IMR-90 (cell line): Measurements from ENCODE around the gene MDFI. TPM values are rescaled to one million over a fixed set of nuclear protein-coding genes. Genes with fewer than 3 reads are reported as not detected.

ENCODE experiments used
- ATAC-seq: fragments of 200-7000 bp; cut with Tn5 transposase; 2 replicates; pipeline ENCODE4 v1.9.1; 2020; ENCODE audit warnings: low read depth, mild to moderate bottlenecking, moderate library complexity
- BruUV-seq: library from RNA; stranded (reverse); fragments of 400-500 nt; replicated peaks from 2 replicates; lab custom pipeline; 2021; lab: Mats Ljungman, UMichigan
- CTCF ChIA-PET: fragments of 300-600 bp; formaldehyde crosslinking; extraction: SDS; loops from one replicate; lab custom pipeline; 2021; ENCODE audit warnings: antibody characterized with exemption; lab: Yijun Ruan, JAX
- POLR2A ChIA-PET: fragments of 300-600 bp; sonication (Branson Sonifier 250); formaldehyde crosslinking; loops from one replicate; lab custom pipeline; 2022; ENCODE audit warnings: antibody characterized with exemption; ENCODE audit not compliant: unreplicated experiment; lab: Charles Lee
- DNase-seq: peaks from one replicate; pipeline ENCODE4 v3.0.0; 2013
- H2AFZ ChIP-seq: replicated peaks from 2 replicates; pipeline ENCODE3; 2013; ENCODE audit warnings: low read length, mild to moderate bottlenecking; ENCODE audit not compliant: poor library complexity
- H2AK5ac ChIP-seq: 2 replicates; pipeline ENCODE4 v1.6.1; 2013; ENCODE audit warnings: low read depth, low read length, inconsistent platforms
- H2AK9ac ChIP-seq: replicated peaks from 2 replicates; pipeline ENCODE3; 2013; ENCODE audit warnings: mild to moderate bottlenecking, low read depth, low read length, moderate library complexity; ENCODE audit not compliant: poor library complexity
- H2BK120ac ChIP-seq: 2 replicates; pipeline ENCODE4 v1.6.1; 2013; ENCODE audit warnings: low read depth, low read length, inconsistent platforms
- H2BK15ac ChIP-seq: 3 replicates; pipeline ENCODE4 v1.6.1; 2013; ENCODE audit warnings: low read depth, low read length, inconsistent platforms
- H2BK20ac ChIP-seq: 2 replicates; pipeline ENCODE4 v1.6.1; 2013; ENCODE audit warnings: low read depth, mild to moderate bottlenecking, inconsistent platforms, low read length, moderate library complexity
- H2BK5ac ChIP-seq: 2 replicates; pipeline ENCODE4 v1.6.1; 2013; ENCODE audit warnings: mild to moderate bottlenecking, low read depth, low read length, inconsistent platforms; ENCODE audit not compliant: poor library complexity, severe bottlenecking
- H3K14ac ChIP-seq: replicated peaks from 2 replicates; pipeline ENCODE4 v1.6.1; 2013; ENCODE audit warnings: low read depth, low read length, inconsistent platforms
- H3K18ac ChIP-seq: 2 replicates; pipeline ENCODE4 v1.6.1; 2013; ENCODE audit warnings: low read depth, low read length, control low read depth
- H3K23ac ChIP-seq: 2 replicates; pipeline ENCODE4 v1.6.1; 2013; ENCODE audit warnings: low read depth, low read length, inconsistent platforms
- H3K27ac ChIP-seq: 2 replicates; pipeline ENCODE4 v1.5.1; 2013; ENCODE audit warnings: mild to moderate bottlenecking, control low read depth, low read length; ENCODE audit not compliant: insufficient read depth
- H3K27me3 ChIP-seq: 2 replicates; pipeline ENCODE4 v1.6.1; 2013; ENCODE audit warnings: low read length; ENCODE audit not compliant: control insufficient read depth, insufficient read depth
- H3K36me3 ChIP-seq: 2 replicates; pipeline ENCODE4 v1.6.1; 2013; ENCODE audit warnings: low read length, mixed read lengths; ENCODE audit not compliant: control insufficient read depth, insufficient read depth
- H3K4ac ChIP-seq: 2 replicates; pipeline ENCODE4 v1.6.1; 2013; ENCODE audit warnings: low read depth, low read length, inconsistent platforms
- H3K4me1 ChIP-seq: 2 replicates; pipeline ENCODE4 v1.6.1; 2013; ENCODE audit warnings: low read length, mixed read lengths; ENCODE audit not compliant: control insufficient read depth, insufficient read depth
- H3K4me2 ChIP-seq: 2 replicates; pipeline ENCODE4 v1.6.1; 2013; ENCODE audit warnings: low read depth, mild to moderate bottlenecking, control low read depth, low read length, moderate library complexity
- H3K4me3 ChIP-seq: 2 replicates; pipeline ENCODE4 v1.5.1; 2013; ENCODE audit warnings: low read depth, mild to moderate bottlenecking, control low read depth, low read length, moderate library complexity; ENCODE audit not compliant: insufficient read depth
- H3K56ac ChIP-seq: 2 replicates; pipeline ENCODE4 v1.6.1; 2013; ENCODE audit warnings: low read length, inconsistent platforms; ENCODE audit not compliant: insufficient read depth; ENCODE audit errors: extremely low read depth
- H3K79me1 ChIP-seq, 2 experiments: 2 replicates each; pipeline ENCODE4 v1.6.1; 2013; ENCODE audit warnings: low read length in 2 of 2, inconsistent platforms in 1 of 2, low read depth in 1 of 2
- H3K9ac ChIP-seq: 2 replicates; pipeline ENCODE4 v1.6.1; 2013; ENCODE audit warnings: low read depth, low read length, control low read depth
- H3K9me1 ChIP-seq: 2 replicates; pipeline ENCODE4 v1.6.1; 2013; ENCODE audit warnings: low read length, inconsistent platforms; ENCODE audit not compliant: insufficient read depth
- H3K9me3 ChIP-seq: 2 replicates; pipeline ENCODE4 v1.6.1; 2013; ENCODE audit warnings: low read length; ENCODE audit not compliant: control insufficient read depth, insufficient read depth
- H4K20me1 ChIP-seq: 2 replicates; pipeline ENCODE4 v1.6.1; 2013; ENCODE audit warnings: low read length, inconsistent platforms; ENCODE audit not compliant: insufficient read depth
- H4K5ac ChIP-seq: 2 replicates; pipeline ENCODE4 v1.6.1; 2013; ENCODE audit warnings: mild to moderate bottlenecking, low read depth, low read length, control low read depth
- H4K8ac ChIP-seq, 2 experiments: 2 replicates each; pipeline ENCODE4 v1.6.1; 2013; ENCODE audit warnings: low read depth in 2 of 2, low read length in 2 of 2, control low read depth in 1 of 2, inconsistent platforms in 1 of 2
- H4K91ac ChIP-seq: 2 replicates; pipeline ENCODE4 v1.6.1; 2013; ENCODE audit warnings: low read depth, low read length, inconsistent platforms; ENCODE audit not compliant: insufficient read depth
- BHLHE40 ChIP-seq: fragments of 150-350 bp; IDR thresholded peaks from 2 replicates; pipeline ENCODE4 v1.6.1; 2016; ENCODE audit warnings: mild to moderate bottlenecking, low read depth, low read length
- CEBPB ChIP-seq: IDR thresholded peaks from 2 replicates; pipeline ENCODE4 v1.6.1; 2012; ENCODE audit warnings: low read depth, low read length, improper control_type of control experiment
- CHD1 ChIP-seq: IDR thresholded peaks from 2 replicates; pipeline ENCODE4 v1.6.1; 2012; ENCODE audit warnings: low read depth, low read length, improper control_type of control experiment
- CTCF ChIP-seq: conservative IDR thresholded peaks from 2 replicates; pipeline ENCODE4 v1.5.1; 2012; ENCODE audit warnings: mild to moderate bottlenecking, low read depth, low read length, improper control_type of control experiment
- ELK1 ChIP-seq: fragments of 150-350 bp; IDR thresholded peaks from 2 replicates; pipeline ENCODE4 v1.6.1; 2016; ENCODE audit warnings: low read depth, mild to moderate bottlenecking, low read length, moderate library complexity, borderline replicate concordance
- FOS ChIP-seq: fragments of 150-350 bp; IDR thresholded peaks from 2 replicates; pipeline ENCODE4 v1.6.1; 2016; ENCODE audit warnings: low read depth, low read length
- MAFK ChIP-seq: IDR thresholded peaks from 2 replicates; pipeline ENCODE4 v1.6.1; 2012; ENCODE audit warnings: low read depth, low read length, improper control_type of control experiment
- MAZ ChIP-seq: IDR thresholded peaks from 2 replicates; pipeline ENCODE4 v1.6.1; 2012; ENCODE audit warnings: low read depth, mild to moderate bottlenecking, low read length, improper control_type of control experiment, moderate library complexity, borderline replicate concordance
- MXI1 ChIP-seq: IDR thresholded peaks from 2 replicates; pipeline ENCODE4 v1.6.1; 2012; ENCODE audit warnings: low read depth, mild to moderate bottlenecking, low read length, moderate library complexity, borderline replicate concordance
- NFE2L2 ChIP-seq: fragments of 150-350 bp; IDR thresholded peaks from 2 replicates; pipeline ENCODE4 v1.6.1; 2016; ENCODE audit warnings: low read depth, mild to moderate bottlenecking, low read length
- POLR2A ChIP-seq: IDR thresholded peaks from 2 replicates; pipeline ENCODE4 v1.6.1; 2012; ENCODE audit warnings: mild to moderate bottlenecking, low read depth, low read length
- RAD21 ChIP-seq: IDR thresholded peaks from 2 replicates; pipeline ENCODE4 v1.6.1; 2012; ENCODE audit warnings: low read length, improper control_type of control experiment
- RCOR1 ChIP-seq: IDR thresholded peaks from 2 replicates; pipeline ENCODE4 v1.6.1; 2012; ENCODE audit warnings: mild to moderate bottlenecking, low read length, improper control_type of control experiment; ENCODE audit not compliant: insufficient replicate concordance
- RFX5 ChIP-seq: IDR thresholded peaks from 2 replicates; pipeline ENCODE4 v1.8.0; 2012; ENCODE audit warnings: low read depth, mild to moderate bottlenecking, low read length, moderate library complexity
- SMC3 ChIP-seq: fragments of 150-350 bp; IDR thresholded peaks from 2 replicates; pipeline ENCODE4 v1.6.1; 2016; ENCODE audit warnings: low read depth, mild to moderate bottlenecking, antibody characterized with exemption, low read length, moderate library complexity
- USF2 ChIP-seq: fragments of 150-350 bp; IDR thresholded peaks from 2 replicates; pipeline ENCODE4 v1.6.1; 2017; ENCODE audit warnings: mild to moderate bottlenecking, antibody characterized with exemption, low read length, low read depth
- WGBS, 2 experiments: methylation state at CpG; one replicate each; pipeline versions ENCODE4 v1.1.5 to v1.1.7; 2013; ENCODE audit warnings: missing lambda C conversion rate in 2 of 2; ENCODE audit not compliant: insufficient read length in 1 of 2; ENCODE audit errors: extremely low coverage in 2 of 2; 5-methylcytosine and 5-hydroxymethylcytosine counted together
- dilution Hi-C: fragments of 300-500 bp; cut with HindIII; formaldehyde crosslinking; loops from one replicate; pipeline ENCODE4 v1.14.3; 2018; ENCODE audit warnings: low sequenced_read_pairs; ENCODE audit not compliant: unreplicated experiment
- in situ Hi-C: fragments of 300-500 bp; cut with MboI; formaldehyde crosslinking; loops from 3 replicates; pipeline ENCODE4 v1.14.3; 2019; ENCODE audit warnings: low sequenced_read_pairs, inconsistent platforms, mixed read lengths
- intact Hi-C: fragments of 100-400 bp; cut with micrococcal nuclease; formaldehyde crosslinking; loops from 2 replicates; pipeline ENCODE4 v1.10.0; 2022
- polyA plus RNA-seq, 3 experiments: library from polyadenylated mRNA; depleted of rRNA; stranded (reverse); fragments of >200 nt; gene quantifications; 2 replicates each; pipeline ENCODE4 v1.2.3, GENCODE V29; 2012; ENCODE audit warnings: low replicate concordance in 1 of 3
- total RNA-seq: library from RNA; depleted of rRNA; stranded (reverse); fragments of >200 nt; gene quantifications from 2 replicates; pipeline ENCODE4 v1.2.3, GENCODE V29; 2012

The MDFI gene
- total and polyA plus RNA-seq, 2 of the 4 experiments (the other 2 are of a cell fraction): 0.18 to 0.29 TPM

- ATAC-seq (no peak), DNase-seq (no peak)
- H2BK5ac ChIP-seq: no peak overlapping the region
- H3K4me2 ChIP-seq: no peak overlapping the region
- H3K36me3 ChIP-seq: no peaks in the 10 kb centered on the region
- no peak overlapping the region for H3K56ac ChIP-seq
- no peak overlapping the region for H2BK15ac ChIP-seq
- H3K9ac ChIP-seq: no peak overlapping the region
- H4K8ac ChIP-seq: no peak overlapping the region
- CTCF ChIA-PET: no interaction called here
- no peak overlapping the region for H3K27ac ChIP-seq
- no peaks in the 10 kb centered on the region for H4K20me1 ChIP-seq
- no peak overlapping the region for H2AFZ ChIP-seq
- no peak overlapping the region for H3K18ac ChIP-seq
- no peak overlapping the region for H2BK120ac ChIP-seq
- no peak overlapping the region for H3K14ac ChIP-seq
- WGBS, 2 experiments: 12% methylated on average over 3 of the region's 4 CpGs; no CpG with 5 or more reads in 1 of the 2 experiments
- H3K4me3 ChIP-seq: no peak overlapping the region
- intact Hi-C loops (no loop called here), in situ Hi-C loops (no loop called here), dilution Hi-C loops (no loop called here)
- no peak overlapping the region for H3K4ac ChIP-seq
- H3K79me1 ChIP-seq: no peaks in the 10 kb centered on the region
- H3K27me3 ChIP-seq: peaks cover 90% of the 10 kb centered on the region
- no peak overlapping the region for H2AK5ac ChIP-seq
- no TSS peak for BruUV-seq
- no peaks in the 10 kb centered on the region for H3K9me1 ChIP-seq
- no peak overlapping the region for H2BK20ac ChIP-seq
- POLR2A ChIA-PET: no interaction called here
- H3K4me1 ChIP-seq: no peaks in the 10 kb centered on the region
- TF ChIP-seq USF2 (no peak), BHLHE40 (no peak), RFX5 (no peak), CTCF (no peak), CEBPB (no peak), RCOR1 (no peak), ELK1 (no peak), FOS (no peak), NFE2L2 (no peak), MAZ (no peak), POLR2A (no peak), RAD21 (no peak), CHD1 (no peak), MAFK (no peak), MXI1 (no peak), SMC3 (no peak)
- no peak overlapping the region for H2AK9ac ChIP-seq
- H4K91ac ChIP-seq: no peak overlapping the region
- no peak overlapping the region for H4K5ac ChIP-seq
- H3K9me3 ChIP-seq: no peaks in the 10 kb centered on the region
- H3K23ac ChIP-seq: no peak overlapping the region
Measured at GRCh38 chr6:41634657-41635056, 3.6 kb upstream of the MDFI start.
